GM23338 (cell line): ENCODE results near the gene RAB8B. TPM values are rescaled to one million over a fixed set of nuclear protein-coding genes. Genes with fewer than 3 reads are reported as not detected.

ENCODE experiments used
- ATAC-seq: fragments of 200-7000 bp; cut with Tn5 transposase; 3 replicates; pipeline ENCODE4 v1.9.1; 2020
- DNase-seq: peaks from one replicate; pipeline ENCODE4 v3.0.0-alpha.2; 2015; ENCODE audit warnings: low spot score
- H2AFZ ChIP-seq: fragments of 200-600 bp; sonication (generic); 2 replicates; pipeline ENCODE4 v1.8.0; 2016; ENCODE audit warnings: antibody characterized with exemption, mild to moderate bottlenecking, moderate library complexity
- H3F3A ChIP-seq: fragments of 200-600 bp; sonication (generic); replicated peaks from 2 replicates; pipeline ENCODE4 v1.8.0; 2017; ENCODE audit warnings: antibody characterized with exemption, mixed run types, low read depth
- H3K27ac ChIP-seq: fragments of 200-600 bp; sonication (generic); 2 replicates; pipeline ENCODE4 v1.6.1; 2016; ENCODE audit warnings: low read depth
- H3K27me3 ChIP-seq: fragments of 200-600 bp; sonication (generic); 2 replicates; pipeline ENCODE4 v1.8.0; 2016; ENCODE audit warnings: mild to moderate bottlenecking, mixed run types, moderate library complexity; ENCODE audit not compliant: insufficient read depth
- H3K36me3 ChIP-seq: fragments of 200-600 bp; sonication (generic); 2 replicates; pipeline ENCODE4 v1.8.0; 2016; ENCODE audit warnings: mild to moderate bottlenecking; ENCODE audit not compliant: insufficient read depth
- H3K4me1 ChIP-seq: fragments of 200-600 bp; sonication (generic); 2 replicates; pipeline ENCODE4 v1.8.0; 2016; ENCODE audit warnings: mild to moderate bottlenecking, moderate library complexity; ENCODE audit not compliant: insufficient read depth
- H3K4me2 ChIP-seq: fragments of 200-600 bp; sonication (generic); 2 replicates; pipeline ENCODE4 v1.7.1; 2017; ENCODE audit warnings: mixed run types
- H3K4me3 ChIP-seq: fragments of 200-600 bp; sonication (generic); 2 replicates; pipeline ENCODE4 v1.6.1; 2016; ENCODE audit warnings: mixed run types
- H3K79me2 ChIP-seq: fragments of 200-600 bp; sonication (generic); replicated peaks from 2 replicates; pipeline ENCODE4 v1.8.0; 2017; ENCODE audit warnings: mild to moderate bottlenecking; ENCODE audit not compliant: insufficient read depth
- H3K9me2 ChIP-seq: fragments of 200-600 bp; sonication (generic); 2 replicates; pipeline ENCODE4 v1.8.0; 2017; ENCODE audit not compliant: insufficient read depth
- H4K20me1 ChIP-seq: fragments of 200-600 bp; sonication (generic); replicated peaks from 2 replicates; pipeline ENCODE4 v1.8.0; 2017; ENCODE audit warnings: mild to moderate bottlenecking; ENCODE audit not compliant: insufficient read depth
- H3K27ac Mint-ChIP-seq: 2 replicates; pipeline ENCODE4 v1.8.0; 2020; ENCODE audit warnings: inconsistent platforms, mild to moderate bottlenecking, moderate library complexity, mixed read lengths
- H3K27me3 Mint-ChIP-seq: 3 replicates; pipeline ENCODE4 v1.8.0; 2022; ENCODE audit warnings: low read depth, mild to moderate bottlenecking, moderate library complexity, mixed read lengths, inconsistent platforms; ENCODE audit not compliant: insufficient read depth, poor library complexity
- H3K36me3 Mint-ChIP-seq: 3 replicates; pipeline ENCODE4 v1.8.0; 2021; ENCODE audit warnings: low read depth, mild to moderate bottlenecking, inconsistent platforms, moderate library complexity, mixed read lengths
- H3K4me1 Mint-ChIP-seq: 3 replicates; pipeline ENCODE4 v1.8.0; 2020; ENCODE audit warnings: mild to moderate bottlenecking, inconsistent platforms, mixed read lengths
- H3K4me3 Mint-ChIP-seq: 3 replicates; pipeline ENCODE4 v1.8.0; 2021; ENCODE audit warnings: moderate library complexity, mild to moderate bottlenecking, inconsistent platforms, mixed read lengths
- H3K9me3 Mint-ChIP-seq: 3 replicates; pipeline ENCODE4 v1.8.0; 2020; ENCODE audit warnings: moderate library complexity, mild to moderate bottlenecking, inconsistent platforms, mixed read lengths
- CREB1 ChIP-seq: fragments of 250-450 bp; sonication (Bioruptor Pico); IDR thresholded peaks from 2 replicates; pipeline ENCODE4 v1.5.0; 2020; ENCODE audit warnings: low read depth, mild to moderate bottlenecking, moderate library complexity
- NANOG ChIP-seq: IDR thresholded peaks from 2 replicates; pipeline ENCODE4 v1.6.1; 2016; ENCODE audit warnings: antibody characterized with exemption, borderline replicate concordance
- ZNF331 ChIP-seq: fragments of 250-450 bp; sonication (Bioruptor Pico); IDR thresholded peaks from 2 replicates; pipeline ENCODE4 v1.5.0; 2020; ENCODE audit warnings: low read depth, mild to moderate bottlenecking, moderate library complexity
- ZNF462 ChIP-seq: fragments of 250-450 bp; sonication (Bioruptor Pico); IDR thresholded peaks from 2 replicates; pipeline ENCODE4 v1.5.0; 2020; ENCODE audit warnings: mild to moderate bottlenecking, moderate library complexity
- polyA plus RNA-seq: library from polyadenylated mRNA; unstranded; fragments of >200 nt; fragmentation: Nextera tagmentation; extraction: Ambion mirVana; gene quantifications from 2 replicates; pipeline ENCODE4 v1.2.1, GENCODE V29; 2016
- total RNA-seq: library from RNA; depleted of rRNA; stranded (reverse); fragments of >200 nt; shearing (Covaris generic); gene quantifications from 2 replicates; pipeline ENCODE4 v1.2.3, GENCODE V29; 2014
- TF ChIP-seq, protein P1 (sequence below): IDR thresholded peaks from one replicate; pipeline ENCODE4 v1.6.1; 2018; ENCODE audit warnings: antibody characterized with exemption; ENCODE audit not compliant: unreplicated experiment

RAB8B gene
- total and polyA plus RNA-seq, 2 experiments from 2014 or later = 23.2 to 41.7 TPM

GRCh38 chr15:63301088-63301487, 111.7 kb downstream of the RAB8B start (continued):
- no peak for TF ChIP-seq ZNF462 (CRISPR knock-in tag)
- TF ChIP-seq ZNF331 (CRISPR knock-in tag) = no peak
- TF ChIP-seq, protein P1, sequence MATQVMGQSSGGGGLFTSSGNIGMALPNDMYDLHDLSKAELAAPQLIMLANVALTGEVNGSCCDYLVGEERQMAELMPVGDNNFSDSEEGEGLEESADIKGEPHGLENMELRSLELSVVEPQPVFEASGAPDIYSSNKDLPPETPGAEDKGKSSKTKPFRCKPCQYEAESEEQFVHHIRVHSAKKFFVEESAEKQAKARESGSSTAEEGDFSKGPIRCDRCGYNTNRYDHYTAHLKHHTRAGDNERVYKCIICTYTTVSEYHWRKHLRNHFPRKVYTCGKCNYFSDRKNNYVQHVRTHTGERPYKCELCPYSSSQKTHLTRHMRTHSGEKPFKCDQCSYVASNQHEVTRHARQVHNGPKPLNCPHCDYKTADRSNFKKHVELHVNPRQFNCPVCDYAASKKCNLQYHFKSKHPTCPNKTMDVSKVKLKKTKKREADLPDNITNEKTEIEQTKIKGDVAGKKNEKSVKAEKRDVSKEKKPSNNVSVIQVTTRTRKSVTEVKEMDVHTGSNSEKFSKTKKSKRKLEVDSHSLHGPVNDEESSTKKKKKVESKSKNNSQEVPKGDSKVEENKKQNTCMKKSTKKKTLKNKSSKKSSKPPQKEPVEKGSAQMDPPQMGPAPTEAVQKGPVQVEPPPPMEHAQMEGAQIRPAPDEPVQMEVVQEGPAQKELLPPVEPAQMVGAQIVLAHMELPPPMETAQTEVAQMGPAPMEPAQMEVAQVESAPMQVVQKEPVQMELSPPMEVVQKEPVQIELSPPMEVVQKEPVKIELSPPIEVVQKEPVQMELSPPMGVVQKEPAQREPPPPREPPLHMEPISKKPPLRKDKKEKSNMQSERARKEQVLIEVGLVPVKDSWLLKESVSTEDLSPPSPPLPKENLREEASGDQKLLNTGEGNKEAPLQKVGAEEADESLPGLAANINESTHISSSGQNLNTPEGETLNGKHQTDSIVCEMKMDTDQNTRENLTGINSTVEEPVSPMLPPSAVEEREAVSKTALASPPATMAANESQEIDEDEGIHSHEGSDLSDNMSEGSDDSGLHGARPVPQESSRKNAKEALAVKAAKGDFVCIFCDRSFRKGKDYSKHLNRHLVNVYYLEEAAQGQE = no peak

DNA sequence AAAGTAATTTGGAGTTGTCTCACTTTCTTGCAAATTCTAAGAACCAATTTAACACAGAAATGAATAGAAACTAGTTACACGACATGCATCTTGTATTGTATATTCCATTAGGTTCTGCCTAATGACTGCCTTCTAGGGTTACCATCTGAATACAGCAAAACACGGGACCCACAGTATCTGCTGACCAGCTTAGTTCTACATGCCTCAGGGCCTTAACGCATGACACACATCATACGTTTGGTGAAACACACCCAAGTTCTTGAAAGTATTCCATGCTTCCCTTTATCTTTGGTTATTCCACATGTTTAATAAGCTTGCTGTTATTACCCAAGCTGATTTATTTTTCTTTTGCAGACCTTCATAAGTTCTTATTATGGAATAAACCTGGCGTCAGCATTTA, 115.9 kb downstream of the RAB8B start:
- no peaks in the 10 kb centered on the region for H3K9me2 ChIP-seq
- H3K27ac Mint-ChIP-seq = no peak overlapping the region
- no peak for DNase-seq

More for the DNA sequence above, 115.9 kb downstream of the RAB8B start:
- Histone ChIP-seq H3K79me2 (no peaks in the 10 kb centered on the region), H3K27ac (no peak overlapping the region), H4K20me1 (no peaks in the 10 kb centered on the region), H3K36me3 (no peaks in the 10 kb centered on the region), H3K4me2 (no peak overlapping the region), H3K4me1 (no peaks in the 10 kb centered on the region), H2AFZ (no peak overlapping the region), H3F3A (no peaks in the 10 kb centered on the region), H3K27me3 (no peaks in the 10 kb centered on the region), H3K4me3 (no peak overlapping the region)
- Mint-ChIP-seq H3K27me3 (peaks cover 2% of the 10 kb centered on the region), H3K36me3 (peaks cover 8% of the 10 kb centered on the region; the same call in 2 of the 3 replicates), H3K4me3 (no peak overlapping the region), H3K9me3 (no peaks in the 10 kb centered on the region), H3K4me1 (peaks cover 12% of the 10 kb centered on the region)
- no peak for ATAC-seq
- TF ChIP-seq ZNF462 (CRISPR knock-in tag) = no peak
- no peak for TF ChIP-seq CREB1 (CRISPR knock-in tag)
- TF ChIP-seq ZNF331 (CRISPR knock-in tag) = no peak
- no peak for TF ChIP-seq NANOG
